ENCODE data around the gene STK32C.

Gene STK32C

DNA sequence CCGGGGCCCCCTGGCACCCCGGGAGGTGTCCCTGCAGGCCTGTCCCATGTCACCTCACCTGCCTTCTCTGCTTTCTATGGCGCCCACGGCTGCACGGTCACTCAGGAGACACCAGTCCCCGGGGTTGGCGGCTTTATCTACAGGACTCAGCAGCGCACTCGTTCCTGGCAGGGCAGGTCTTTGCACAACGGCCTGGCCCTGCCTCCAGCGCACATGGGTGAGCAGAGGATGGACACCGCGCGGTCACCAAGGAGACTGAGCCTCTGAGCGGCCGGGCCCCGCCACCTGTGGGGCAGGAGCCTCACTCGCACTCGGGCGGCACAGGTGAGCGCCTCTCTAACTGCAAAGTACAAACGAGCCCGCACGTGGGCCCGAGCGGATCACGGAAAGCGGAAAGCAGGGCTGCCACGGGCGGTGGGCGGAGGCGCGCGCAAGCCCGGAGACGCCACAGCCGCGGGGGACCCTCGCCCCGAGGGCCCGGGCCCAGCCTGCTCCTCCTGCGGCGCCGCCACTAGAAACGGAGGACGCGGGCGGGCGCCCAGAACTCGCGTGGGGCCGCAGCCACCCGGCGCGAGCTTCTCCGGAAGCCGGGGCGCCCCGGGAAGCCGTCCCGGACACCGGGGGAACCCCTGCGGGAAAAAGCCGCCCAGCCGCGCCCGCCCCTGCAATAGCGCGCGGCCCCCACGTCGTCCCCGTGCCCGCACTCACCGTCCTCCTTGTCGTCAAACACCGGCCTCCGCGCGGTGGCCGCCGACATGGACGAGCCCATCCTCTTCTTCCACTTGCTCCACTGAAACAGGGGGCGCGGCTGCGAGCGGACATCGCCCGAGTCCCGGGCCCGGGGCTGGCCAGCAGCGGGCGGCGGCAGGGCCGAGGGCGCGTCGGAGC is 642 bp downstream of the STK32C start:
- peaks cover 16 to 24% of the 10 kb centered on the region in 2 donors for H3K27me3 Mint-ChIP-seq
- H3K9me3 Mint-ChIP-seq, result no peaks in the 10 kb centered on the region
- H3K27ac Mint-ChIP-seq, result peak overlapping the region; percentile 89
- peaks cover 1 to 10% of the 10 kb centered on the region in 2 donors for H3K36me3 Mint-ChIP-seq
- DNase-seq, result peak; percentile 13
- ATAC-seq (replicated peaks), result peak; percentile 8 to 11
- H3K4me1 Mint-ChIP-seq, result peaks cover 3 to 13% of the 10 kb centered on the region in 2 donors
- H3K4me3 Mint-ChIP-seq, result peak overlapping the region; percentile 86 to 91

DNA sequence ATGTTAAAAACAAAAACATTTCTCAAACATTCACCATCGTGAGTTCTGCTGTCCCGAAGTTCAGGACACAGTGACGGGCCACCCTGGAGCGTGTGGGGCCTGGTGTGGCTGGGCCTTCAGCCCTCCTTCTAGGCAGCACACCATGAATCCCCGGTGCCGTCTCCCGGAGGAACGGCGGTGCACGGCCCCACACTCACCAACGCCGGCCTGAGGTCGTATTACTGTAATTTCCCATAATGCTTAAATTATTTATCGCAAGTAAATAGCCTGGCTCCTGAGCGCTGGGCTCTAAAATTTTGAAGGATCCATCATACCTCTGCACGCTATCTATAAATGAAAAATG is 1.4 kb downstream of the STK32C start:
- Mint-ChIP-seq H3K36me3 (peaks cover 1 to 10% of the 10 kb centered on the region in 2 donors), H3K27me3 (peaks cover 16 to 24% of the 10 kb centered on the region in 2 donors), H3K4me3 (peak overlapping the region in 1 of 2 donors; percentile 44), H3K4me1 (peaks cover 3 to 13% of the 10 kb centered on the region in 2 donors), H3K27ac (no peak overlapping the region), H3K9me3 (no peaks in the 10 kb centered on the region)
- DNase-seq, result no peak
- ATAC-seq (replicated peaks), result no peak

DNA sequence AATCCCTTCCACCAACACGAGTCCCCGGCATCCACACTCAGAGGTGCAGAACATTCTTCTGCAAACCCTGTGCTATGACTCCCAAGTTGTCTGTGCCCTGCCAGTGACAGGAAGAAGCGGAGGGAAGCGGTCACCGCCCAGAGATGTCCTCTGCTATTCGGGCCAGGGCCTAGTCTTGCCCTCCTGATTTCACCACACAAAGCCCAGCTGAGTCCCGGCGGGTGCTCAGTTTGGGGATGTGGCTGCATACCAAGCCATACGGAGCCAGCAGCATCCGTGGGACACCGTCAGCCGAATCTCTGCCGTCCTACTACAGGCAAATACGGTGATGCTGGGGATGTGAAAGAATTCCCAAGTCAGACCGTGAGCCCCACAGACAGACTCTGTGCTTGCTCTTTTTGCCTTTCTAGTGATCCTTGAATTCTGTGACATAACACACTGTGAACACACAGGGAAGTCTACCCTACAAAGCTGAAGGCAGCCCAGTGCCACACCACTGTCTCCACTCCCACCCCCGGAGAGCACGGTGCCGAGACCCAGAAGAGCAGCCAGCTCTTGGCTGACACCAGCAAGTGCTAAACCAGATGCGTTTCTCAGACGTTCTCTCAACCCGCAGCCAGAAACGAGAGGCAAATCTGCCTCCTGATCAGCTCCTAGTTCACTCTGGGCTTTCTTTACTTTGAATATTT is 2.0 kb downstream of the STK32C start:
- ATAC-seq (replicated peaks) (no peak), DNase-seq (no peak)
- H3K9me3 Mint-ChIP-seq, result no peaks in the 10 kb centered on the region
- peak overlapping the region in 1 of 2 donors; percentile 44 for H3K4me3 Mint-ChIP-seq
- peaks cover 3 to 15% of the 10 kb centered on the region in 2 donors for H3K4me1 Mint-ChIP-seq
- no peak overlapping the region for H3K27ac Mint-ChIP-seq
- H3K27me3 Mint-ChIP-seq, result peaks cover 16 to 24% of the 10 kb centered on the region in 2 donors
- peaks cover 1 to 10% of the 10 kb centered on the region in 2 donors for H3K36me3 Mint-ChIP-seq

DNA sequence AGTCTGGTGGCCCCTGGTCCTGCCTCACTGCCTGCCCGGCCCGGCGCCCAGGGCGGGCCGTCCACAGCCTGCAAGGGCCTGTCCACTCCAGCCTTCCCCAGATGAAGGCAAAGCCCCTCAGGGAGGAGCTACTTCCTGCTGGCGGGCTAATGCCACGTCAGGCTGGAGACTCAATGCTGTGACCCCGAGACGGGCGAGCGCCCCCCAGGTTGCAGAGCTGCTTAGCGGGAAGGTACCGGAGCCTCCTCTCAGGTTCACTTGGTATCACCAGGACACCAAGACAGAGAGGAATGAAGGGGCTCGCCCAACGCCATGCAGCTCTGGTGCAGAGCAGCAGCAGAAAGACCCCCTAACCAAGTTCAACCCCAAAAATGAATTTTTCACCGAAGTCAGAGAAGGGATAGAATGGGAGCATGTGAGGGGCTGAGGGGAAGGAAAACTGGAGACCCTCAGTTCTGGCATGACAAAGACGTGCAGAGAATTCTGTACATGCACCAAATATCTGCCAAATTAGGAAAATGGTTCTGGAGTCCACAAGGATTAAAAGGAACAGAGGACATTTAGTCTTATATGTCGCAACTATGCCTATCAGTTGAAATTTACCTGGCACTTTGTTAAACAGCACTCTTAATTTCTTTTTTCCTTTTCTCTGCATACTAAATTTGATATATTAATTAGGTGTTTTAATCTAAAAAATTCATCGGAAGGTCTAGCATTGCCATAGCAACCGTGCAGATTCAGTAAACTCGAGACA is 2.8 kb downstream of the STK32C start:
- peaks cover 16 to 17% of the 10 kb centered on the region in 2 donors for H3K27me3 Mint-ChIP-seq
- H3K36me3 Mint-ChIP-seq, result peaks cover 1 to 10% of the 10 kb centered on the region in 2 donors
- no peak for ATAC-seq (replicated peaks)
- DNase-seq, result no peak
- H3K4me1 Mint-ChIP-seq, result peaks cover 3 to 19% of the 10 kb centered on the region in 2 donors
- H3K4me3 Mint-ChIP-seq, result no peak overlapping the region
- H3K9me3 Mint-ChIP-seq, result no peaks in the 10 kb centered on the region
- H3K27ac Mint-ChIP-seq, result no peak overlapping the region

DNA sequence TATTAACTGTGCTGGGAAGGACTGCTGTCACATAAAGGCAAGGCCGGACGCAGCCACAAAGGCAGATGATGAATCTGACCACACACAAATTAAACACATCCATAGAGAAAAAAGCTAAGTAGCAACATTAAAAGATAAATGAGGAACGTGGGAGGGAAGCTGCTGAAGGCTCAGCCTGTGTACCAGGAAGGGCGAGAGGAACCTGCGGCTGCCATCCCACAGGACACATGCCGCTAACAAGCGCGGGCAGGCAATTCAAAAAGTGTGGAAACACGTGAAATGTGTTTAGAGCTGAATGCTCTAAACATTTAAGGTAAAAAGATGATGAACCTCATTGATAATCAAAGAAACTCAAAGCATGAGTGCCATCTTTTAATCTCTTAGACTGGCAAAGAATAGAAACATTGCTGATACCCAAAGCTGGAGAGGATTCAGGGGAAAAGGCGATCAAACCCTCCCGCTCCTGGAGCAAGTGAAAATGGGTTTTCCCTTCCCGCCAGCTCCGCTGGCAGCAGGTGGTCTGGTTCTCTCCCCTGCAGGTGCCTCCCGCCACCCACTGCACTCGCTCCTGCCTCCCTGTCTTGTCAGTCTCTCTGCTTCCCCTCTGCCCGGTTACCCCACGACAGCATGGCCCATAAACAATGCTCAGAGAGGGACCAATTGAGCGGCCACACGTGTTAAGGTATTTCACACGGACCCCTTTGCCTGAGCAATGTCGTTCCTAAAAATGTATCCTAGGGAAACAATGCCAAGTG is 4.2 kb downstream of the STK32C start:
- ATAC-seq (replicated peaks) (no peak), DNase-seq (no peak)
- H3K4me1 Mint-ChIP-seq, result peaks cover 3 to 19% of the 10 kb centered on the region in 2 donors
- H3K36me3 Mint-ChIP-seq, result peaks cover 1 to 10% of the 10 kb centered on the region in 2 donors
- peaks cover 13 to 16% of the 10 kb centered on the region in 2 donors for H3K27me3 Mint-ChIP-seq
- H3K9me3 Mint-ChIP-seq, result no peaks in the 10 kb centered on the region
- no peak overlapping the region for H3K4me3 Mint-ChIP-seq
- peak overlapping the region; percentile 47 for H3K27ac Mint-ChIP-seq

DNA sequence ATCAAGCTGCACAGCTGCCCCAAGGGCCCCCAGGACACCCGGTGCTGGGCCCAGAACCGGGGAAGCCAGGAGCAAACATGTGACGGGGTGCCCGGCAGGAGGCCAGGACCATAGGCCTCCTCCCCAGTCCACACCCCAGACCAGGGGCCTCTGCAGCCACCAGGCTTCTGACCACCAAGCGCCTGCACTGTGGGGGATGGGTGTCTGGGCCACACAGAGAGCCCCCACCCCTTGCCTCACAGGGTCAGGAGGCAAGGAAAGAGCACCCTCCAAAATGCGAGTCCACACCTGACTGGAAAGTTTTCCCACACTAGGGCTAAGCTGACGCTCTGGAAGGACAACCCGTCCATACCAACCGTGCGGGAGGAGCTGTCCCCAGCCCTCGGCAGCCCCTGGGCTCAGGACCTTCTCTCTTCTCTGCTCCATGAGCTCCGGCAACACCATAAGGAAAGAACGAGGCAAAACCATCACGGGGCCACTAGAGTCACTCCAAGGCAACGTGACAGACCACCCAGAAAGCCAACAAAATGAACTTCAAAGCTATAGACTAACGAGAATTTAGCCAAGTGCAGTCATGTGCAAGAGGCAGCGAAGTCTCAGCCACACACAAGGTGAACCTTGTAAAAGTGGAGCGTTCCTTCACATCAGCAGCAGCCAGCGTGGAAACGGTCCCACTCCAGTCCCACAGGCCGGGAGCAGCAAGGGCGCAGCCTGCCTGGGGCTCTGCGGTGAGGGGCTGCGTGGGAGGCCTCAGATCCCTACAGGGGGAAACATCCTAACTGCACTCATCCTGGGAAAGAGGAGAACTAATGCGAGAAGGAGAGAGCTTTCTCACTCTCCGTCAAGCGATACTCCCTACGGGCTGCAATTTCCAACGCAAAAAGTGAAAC is 5.1 kb downstream of the STK32C start:
- peaks cover 6 to 19% of the 10 kb centered on the region in 2 donors for H3K4me1 Mint-ChIP-seq
- ATAC-seq (replicated peaks), result no peak
- H3K36me3 Mint-ChIP-seq, result peaks cover 1 to 10% of the 10 kb centered on the region in 2 donors
- no peak for DNase-seq
- H3K27me3 Mint-ChIP-seq, result peaks cover 13 to 16% of the 10 kb centered on the region in 2 donors
- H3K4me3 Mint-ChIP-seq, result no peak overlapping the region
- no peak overlapping the region for H3K27ac Mint-ChIP-seq
- H3K9me3 Mint-ChIP-seq, result no peaks in the 10 kb centered on the region

DNA sequence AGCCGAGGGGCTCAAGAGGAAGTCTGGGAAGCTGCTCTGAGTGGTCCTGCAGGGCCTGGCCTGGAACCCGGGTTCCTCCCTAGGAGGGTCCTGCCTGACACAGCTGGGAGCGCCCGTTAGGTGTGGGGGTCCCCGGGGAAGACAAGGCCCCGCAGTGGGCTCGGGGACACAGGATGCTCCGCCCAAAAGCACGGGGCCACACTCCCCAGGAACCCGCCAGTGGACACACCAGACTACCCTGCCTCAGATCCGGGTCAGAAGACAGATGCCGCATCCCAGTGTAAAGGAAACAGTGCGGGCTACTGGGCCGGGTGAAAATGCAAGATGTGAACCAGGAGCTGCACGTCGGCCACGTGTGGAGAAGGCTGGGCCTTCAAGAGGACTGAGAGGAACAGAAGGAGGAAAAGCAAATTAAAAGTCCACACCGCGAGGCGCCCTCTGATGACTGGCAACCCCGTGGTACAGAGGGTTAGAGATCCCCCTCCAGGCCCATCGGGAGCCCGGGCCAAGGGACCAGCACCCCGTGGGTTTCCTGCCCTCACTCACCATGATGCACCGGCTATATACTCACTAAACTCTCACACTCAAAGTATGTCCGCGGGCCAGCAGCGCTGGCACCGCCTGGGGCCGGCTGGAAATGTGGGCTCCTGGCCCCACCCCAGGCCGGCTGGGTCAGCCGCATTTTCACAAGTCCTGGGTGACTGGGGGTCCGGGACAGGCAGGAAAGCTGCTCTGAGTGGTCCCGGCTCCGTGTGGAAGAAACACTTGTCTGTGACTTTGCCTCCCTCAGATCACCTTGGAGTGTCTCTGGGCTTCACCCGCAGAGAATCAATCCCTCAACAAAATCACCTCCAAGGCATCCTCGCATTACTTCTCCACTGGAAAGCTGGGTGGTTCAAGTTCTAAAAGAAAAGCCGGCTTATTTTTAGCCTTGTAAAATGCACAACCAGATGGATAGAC is 6.1 kb downstream of the STK32C start:
- Mint-ChIP-seq H3K27ac (no peak overlapping the region), H3K4me1 (peaks cover 8 to 13% of the 10 kb centered on the region in 2 donors), H3K36me3 (peaks cover 0 to 8% of the 10 kb centered on the region in 2 donors), H3K9me3 (no peaks in the 10 kb centered on the region), H3K27me3 (peaks cover 14% of the 10 kb centered on the region in 2 donors), H3K4me3 (no peak overlapping the region)
- DNase-seq (no peak), ATAC-seq (replicated peaks) (no peak)

DNA sequence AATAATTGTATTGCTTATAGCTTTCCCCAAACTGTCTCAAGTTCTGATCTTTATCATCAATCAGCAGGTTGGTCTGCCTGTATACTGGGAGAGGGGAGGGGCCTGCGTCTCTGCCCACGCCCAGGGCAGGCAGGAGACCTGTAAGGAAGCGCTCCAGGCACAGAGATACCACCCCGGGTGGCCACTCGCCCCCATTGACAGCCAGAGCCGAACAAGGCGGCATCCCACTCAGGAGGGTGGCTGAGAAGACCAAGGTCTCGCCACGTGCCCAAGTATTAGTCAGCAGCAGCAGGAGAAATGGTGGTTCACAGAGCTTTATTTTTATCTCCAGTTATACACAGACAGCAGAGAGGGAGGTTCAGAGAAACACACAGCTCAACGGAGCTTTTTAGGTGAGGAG is 7.2 kb downstream of the STK32C start:
- H3K9me3 Mint-ChIP-seq, result no peaks in the 10 kb centered on the region
- H3K27ac Mint-ChIP-seq, result no peak overlapping the region

DNA sequence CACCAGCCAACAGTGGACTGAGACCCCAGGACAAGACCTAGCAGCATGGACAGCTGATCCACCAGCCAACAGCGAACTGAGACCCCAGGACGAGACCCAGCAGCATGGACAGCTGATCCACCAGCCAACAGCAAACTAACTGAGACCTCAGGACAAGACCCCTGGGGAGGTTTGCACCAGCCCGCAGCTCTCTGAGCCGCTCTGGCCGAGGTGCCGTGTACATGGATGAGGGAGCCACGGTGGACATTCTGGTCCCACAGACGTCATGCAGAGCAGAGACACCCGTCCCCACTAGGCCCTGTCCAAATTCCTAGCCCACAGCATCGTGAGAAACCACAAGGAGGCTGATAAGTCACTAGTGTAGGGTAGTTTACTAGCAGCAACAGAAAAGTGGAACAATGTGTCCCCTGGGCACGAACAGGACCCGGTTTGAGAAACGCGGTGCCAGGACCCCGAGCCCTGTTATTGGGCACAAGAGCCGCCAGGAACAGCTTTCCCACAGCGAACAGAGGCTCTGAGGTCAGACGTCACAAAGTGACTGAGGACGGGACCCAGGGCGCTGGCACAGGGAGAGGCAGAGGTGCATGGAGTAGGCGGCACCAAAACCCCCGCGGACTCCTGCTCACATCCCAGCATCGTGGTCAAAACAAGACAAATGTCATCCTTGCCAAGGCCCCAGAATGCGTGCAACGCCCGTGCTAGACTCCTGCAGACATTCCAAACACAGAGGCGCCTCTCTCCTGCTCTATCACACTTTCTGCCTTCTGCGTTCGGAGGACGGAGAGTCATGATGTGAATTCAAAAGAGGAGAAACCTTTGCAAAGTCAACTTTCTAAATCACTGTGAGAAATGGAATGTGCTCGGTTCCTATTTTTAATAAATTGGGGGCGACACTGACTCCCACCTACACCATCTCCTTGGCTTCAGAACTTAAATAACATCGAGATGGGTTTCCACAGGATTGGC is 8.1 kb downstream of the STK32C start:
- Mint-ChIP-seq H3K27me3 (peaks cover 6 to 11% of the 10 kb centered on the region in 2 donors), H3K4me1 (peaks cover 5 to 10% of the 10 kb centered on the region in 2 donors), H3K9me3 (no peaks in the 10 kb centered on the region), H3K27ac (no peak overlapping the region), H3K36me3 (peaks cover 0 to 4% of the 10 kb centered on the region in 2 donors), H3K4me3 (no peak overlapping the region)
- no peak for DNase-seq
- ATAC-seq (replicated peaks), result no peak

More for the DNA sequence above, 7.2 kb downstream of the STK32C start:
- peaks cover 6 to 8% of the 10 kb centered on the region in 2 donors for H3K27me3 Mint-ChIP-seq
- H3K4me1 Mint-ChIP-seq, result peaks cover 5 to 10% of the 10 kb centered on the region in 2 donors
- ATAC-seq (replicated peaks), result no peak
- no peak overlapping the region for H3K4me3 Mint-ChIP-seq
- peaks cover 0 to 1% of the 10 kb centered on the region in 2 donors for H3K36me3 Mint-ChIP-seq
- no peak for DNase-seq

DNA sequence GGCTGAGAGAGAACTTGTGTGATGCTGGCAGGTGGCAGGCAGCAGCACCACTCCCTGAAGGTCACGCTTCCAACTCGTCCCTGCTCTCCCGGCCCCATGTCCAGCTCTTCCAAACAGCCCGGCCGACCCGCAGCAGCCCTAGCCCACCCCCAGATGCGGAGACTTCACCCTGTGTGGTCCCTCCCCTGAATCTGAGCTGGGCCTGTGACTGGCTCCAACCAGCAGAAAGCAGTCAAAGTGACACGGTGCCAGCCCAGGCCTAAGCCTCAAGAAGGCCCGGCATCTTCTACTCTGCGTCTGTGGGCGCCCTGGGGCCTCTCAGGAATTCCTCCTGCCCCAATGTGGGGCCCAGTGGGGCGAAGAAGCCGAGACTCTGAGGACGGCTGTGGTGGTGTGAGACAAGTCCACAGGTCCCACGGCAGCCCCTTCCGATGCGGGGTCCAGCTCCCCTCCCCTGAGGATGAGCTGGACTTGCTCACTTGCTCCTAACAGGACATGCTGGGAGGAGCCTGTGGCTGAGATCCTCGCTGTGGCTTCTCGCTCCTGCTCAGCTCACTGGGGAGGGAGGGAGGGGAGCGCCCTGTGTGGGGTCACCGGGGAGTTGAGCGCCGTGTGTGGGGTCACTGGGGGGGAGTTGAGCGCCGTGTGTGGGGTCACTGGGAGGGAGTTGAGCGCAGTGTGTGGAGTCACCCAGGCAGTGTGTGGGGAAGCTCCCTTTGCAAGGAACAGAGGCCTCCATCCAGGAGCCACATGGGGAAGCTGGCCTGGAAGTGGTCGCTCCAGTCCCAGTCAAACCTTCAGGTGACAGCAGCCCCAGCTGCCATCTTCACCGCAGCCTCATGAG is 9.5 kb downstream of the STK32C start:
- no peak for DNase-seq
- peaks cover 11 to 14% of the 10 kb centered on the region in 2 donors for H3K27me3 Mint-ChIP-seq
- no peak overlapping the region for H3K4me3 Mint-ChIP-seq
- peaks cover 0 to 4% of the 10 kb centered on the region in 2 donors for H3K36me3 Mint-ChIP-seq
- no peak overlapping the region for H3K27ac Mint-ChIP-seq
- peaks cover 5 to 10% of the 10 kb centered on the region in 2 donors for H3K4me1 Mint-ChIP-seq
- no peak for ATAC-seq (replicated peaks)
- H3K9me3 Mint-ChIP-seq, result no peaks in the 10 kb centered on the region

All from stimulated activated naive B cell treated with anti-CD40 and anti-IgM and Interleukin-4, amounts not matched to agents 10 μg/mL and 1 μg/mL and 100 μg/mL, for 72 hours (primary cell).